Esophagus (tissue), 2 donors: Measurements from ENCODE around the gene NFE2L2. TPM values are rescaled to one million over a fixed set of nuclear protein-coding genes. Genes with fewer than 3 reads are reported as not detected.
"Not testable (repeated sequence)": the region's sequence is repeated elsewhere in the genome, so short reads cannot be mapped to it uniquely, and the experiment has no call there.

Experiments
- H3K27ac ChIP-seq, 2 donors: one replicate each; pipeline ENCODE4 v1.5.1; 2013; ENCODE audit warnings: low read depth in 2 of 2, mild to moderate bottlenecking in 2 of 2, inconsistent platforms in 1 of 2, low read length in 1 of 2, moderate library complexity in 1 of 2
- H3K27me3 ChIP-seq, 2 donors: one replicate each; pipeline ENCODE4 v1.6.1; 2013; ENCODE audit warnings: low read length in 2 of 2, control low read depth in 1 of 2, mild to moderate bottlenecking in 1 of 2; ENCODE audit not compliant: insufficient read depth in 2 of 2, control insufficient read depth in 1 of 2
- H3K36me3 ChIP-seq, 2 donors: one replicate each; pipeline ENCODE4 v1.6.1; 2013; ENCODE audit warnings: low read length in 1 of 2; ENCODE audit not compliant: control insufficient read depth in 2 of 2, insufficient read depth in 2 of 2
- H3K4me1 ChIP-seq, 2 donors: one replicate each; pipeline ENCODE4 v1.6.1; 2013; ENCODE audit warnings: low read length in 1 of 2; ENCODE audit not compliant: control insufficient read depth in 2 of 2, insufficient read depth in 2 of 2
- H3K4me3 ChIP-seq, 2 donors: one replicate each; pipeline ENCODE4 v1.5.1; 2013; ENCODE audit warnings: low read length in 2 of 2, mild to moderate bottlenecking in 2 of 2, low read depth in 1 of 2, moderate library complexity in 1 of 2
- H3K9me3 ChIP-seq, 2 donors: one replicate each; pipeline ENCODE4 v1.6.1; 2013; ENCODE audit warnings: mild to moderate bottlenecking in 2 of 2, low read depth in 1 of 2, low read length in 1 of 2, moderate library complexity in 1 of 2; ENCODE audit not compliant: control insufficient read depth in 2 of 2, insufficient read depth in 1 of 2
- WGBS, 2 donors: extraction: QIAGEN DNeasy Blood & Tissue Kit; methylation state at CpG; one replicate each; pipeline ENCODE4 v1.1.7; 2013; 5-methylcytosine and 5-hydroxymethylcytosine counted together
- polyA plus RNA-seq, 2 donors: library from polyadenylated mRNA; stranded (reverse); fragments of 200-250 nt; gene quantifications; one replicate each; pipeline ENCODE4 v1.2.3, GENCODE V29; 2013
- donor health status: healthy with polysubstance abuse.
- donor health status: Bipolar disorder and iron deficiency.

The NFE2L2 gene
- 100 to 1,000 TPM in 1 of 2 donors, 10 to 100 TPM in 1; 91.9 to 155 TPM for polyA plus RNA-seq

- 0 to 1% methylated on average over 52 to 66 of the region's 66 CpGs for WGBS, 2 donors
- Histone ChIP-seq H3K4me1 (no peaks in the 10 kb centered on the region), H3K9me3 (no peaks in the 10 kb centered on the region), H3K4me3 (peak within 1 kb of the TSS; percentile 81 to 98), H3K27ac (peak within 1 kb of the TSS; percentile 97 to 100), H3K27me3 (no peaks in the 10 kb centered on the region), H3K36me3 (no peaks in the 10 kb centered on the region)
Observed at GRCh38 chr2:177264693-177265587, at the start of gene NFE2L2. NFE2L2 (minus strand) TSS chr2:177264727; CDS start chr2:177264576, 151 bp downstream.

DNA sequence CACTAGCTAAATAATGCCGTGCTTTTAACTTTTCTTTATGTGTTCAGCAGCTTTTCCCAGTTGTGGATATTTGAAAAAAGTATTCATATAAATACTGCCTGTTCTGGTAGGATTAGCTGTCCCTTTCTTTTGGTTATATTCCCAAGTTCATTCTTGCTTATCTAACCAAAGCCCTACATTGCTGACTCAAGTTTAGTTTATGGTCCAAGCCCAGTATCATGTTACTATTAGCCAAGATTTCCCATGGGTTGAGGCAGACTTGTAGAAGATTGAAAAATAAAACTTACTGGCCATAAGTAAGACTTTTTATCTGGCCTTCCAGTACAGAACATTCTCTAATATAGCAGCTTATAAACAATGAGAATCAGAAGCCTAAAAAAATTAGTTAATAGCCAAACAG is 49.7 kb upstream of the NFE2L2 start:
- Histone ChIP-seq H3K27me3 (no peaks in the 10 kb centered on the region), H3K27ac (peak overlapping the region in 1 of 2 donors; percentile 92), H3K4me3 (peak overlapping the region in 1 of 2 donors; percentile 31), H3K4me1 (peaks cover 0 to 2% of the 10 kb centered on the region in 2 donors), H3K36me3 (no peaks in the 10 kb centered on the region), H3K9me3 (no peaks in the 10 kb centered on the region)
- 27 to 50% methylated on average over 1 of the region's 1 CpG for WGBS, 2 donors

GRCh38 chr2:177313162-177313781 is 48.7 kb upstream of the NFE2L2 start:
- Histone ChIP-seq H3K4me1 (peaks cover 0 to 2% of the 10 kb centered on the region in 2 donors), H3K4me3 (peak overlapping the region in 1 of 2 donors; percentile 31), H3K27ac (peak overlapping the region; percentile 87 to 92), H3K27me3 (no peaks in the 10 kb centered on the region), H3K9me3 (no peaks in the 10 kb centered on the region), H3K36me3 (no peaks in the 10 kb centered on the region)
- WGBS, 2 donors = 69 to 84% methylated on average over 2 of the region's 2 CpGs

DNA sequence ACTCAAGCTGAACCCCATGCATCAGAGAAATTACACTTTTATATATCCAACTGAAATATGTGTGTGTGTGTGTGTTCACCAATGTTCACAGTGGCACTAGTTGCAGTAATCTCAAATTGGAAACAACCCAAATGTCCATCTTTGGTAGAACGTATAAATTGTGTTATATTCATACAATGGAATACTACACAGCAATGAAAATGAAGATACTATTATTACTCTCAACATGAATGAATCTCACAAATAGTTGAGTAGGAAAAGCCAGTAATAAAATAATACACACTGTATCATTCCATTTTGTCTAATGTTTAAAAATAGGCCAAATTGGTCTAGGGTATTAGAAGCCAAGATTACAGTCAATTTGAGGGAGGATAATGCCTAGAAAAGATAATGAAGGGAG is 48.0 kb upstream of the NFE2L2 start:
- Histone ChIP-seq H3K4me1 (peaks cover 0 to 2% of the 10 kb centered on the region in 2 donors), H3K9me3 (no peaks in the 10 kb centered on the region), H3K36me3 (no peaks in the 10 kb centered on the region), H3K27me3 (no peaks in the 10 kb centered on the region), H3K4me3 (no peak overlapping the region), H3K27ac (no peak overlapping the region)
- WGBS, 2 donors = 81 to 89% methylated on average over 1 of the region's 1 CpG

DNA sequence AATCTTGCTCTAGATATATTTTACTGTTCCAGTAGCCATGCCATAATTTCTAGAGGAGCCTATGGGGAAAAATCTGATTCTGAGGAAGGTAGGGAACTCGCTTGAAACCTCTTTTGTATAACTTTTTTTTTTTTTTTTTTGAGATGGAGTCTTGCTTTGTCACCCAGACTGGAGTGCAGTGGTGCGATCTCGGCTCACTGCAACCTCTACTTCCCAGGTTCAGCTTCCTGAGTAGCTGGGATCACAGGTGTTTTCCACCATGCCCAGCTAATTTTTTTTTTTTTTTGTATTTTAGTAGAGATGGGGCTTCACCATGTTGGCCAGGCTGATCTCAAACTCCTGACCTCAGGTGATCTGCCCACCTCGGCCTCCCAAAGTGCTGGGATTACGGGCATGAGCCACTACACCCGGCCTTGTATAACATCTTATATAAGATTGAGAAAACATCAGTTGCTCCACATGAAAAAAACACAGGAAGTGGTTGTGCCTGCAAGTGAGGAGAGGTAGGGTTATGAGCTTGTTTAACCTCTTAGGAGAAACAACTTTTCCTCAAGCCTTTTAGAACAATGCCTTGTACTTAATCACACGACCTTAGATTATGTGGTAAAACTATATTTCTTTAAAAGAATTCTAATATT is 45.3 kb upstream of the NFE2L2 start:
- H3K4me1 ChIP-seq, H3K9me3 ChIP-seq, H3K36me3 ChIP-seq, H3K27me3 ChIP-seq, H3K4me3 ChIP-seq, H3K27ac ChIP-seq: not testable (repeated sequence)
- WGBS, 2 donors = 74 to 78% methylated on average over 7 of the region's 7 CpGs

DNA sequence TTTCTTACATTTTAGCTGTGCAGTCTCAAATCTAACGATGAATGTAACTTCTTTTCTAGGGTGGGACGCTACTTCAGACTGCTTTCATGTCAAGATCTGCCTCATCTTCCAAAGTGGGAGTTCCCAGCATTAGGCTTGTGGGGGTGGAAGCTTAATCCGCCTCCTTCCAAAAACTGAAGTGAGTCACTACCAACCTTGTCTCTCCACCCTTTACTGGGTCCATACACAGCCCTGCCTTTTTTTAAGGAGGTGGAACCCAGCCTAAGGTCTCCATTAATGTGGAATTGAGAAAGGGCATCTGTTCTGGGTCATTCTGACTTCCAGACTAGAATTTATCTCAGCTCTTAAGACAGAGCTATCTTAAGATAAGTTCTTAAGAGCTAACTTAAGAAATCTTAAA is 42.0 kb upstream of the NFE2L2 start:
- H3K27ac ChIP-seq = peak overlapping the region in 1 of 2 donors; percentile 49
- H3K36me3 ChIP-seq = peaks cover 0 to 2% of the 10 kb centered on the region in 2 donors
- H3K4me1 ChIP-seq = no peaks in the 10 kb centered on the region
- no peak overlapping the region for H3K4me3 ChIP-seq
- H3K27me3 ChIP-seq = no peaks in the 10 kb centered on the region
- 45 to 63% methylated on average over 3 of the region's 3 CpGs for WGBS, 2 donors
- no peaks in the 10 kb centered on the region for H3K9me3 ChIP-seq

- Histone ChIP-seq H3K36me3 (peaks cover 0 to 2% of the 10 kb centered on the region in 2 donors), H3K27me3 (no peaks in the 10 kb centered on the region), H3K27ac (no peak overlapping the region), H3K4me3 (no peak overlapping the region), H3K4me1 (no peaks in the 10 kb centered on the region), H3K9me3 (no peaks in the 10 kb centered on the region)
Observed at GRCh38 chr2:177303939-177304338, 39.4 kb upstream of the NFE2L2 start.

DNA sequence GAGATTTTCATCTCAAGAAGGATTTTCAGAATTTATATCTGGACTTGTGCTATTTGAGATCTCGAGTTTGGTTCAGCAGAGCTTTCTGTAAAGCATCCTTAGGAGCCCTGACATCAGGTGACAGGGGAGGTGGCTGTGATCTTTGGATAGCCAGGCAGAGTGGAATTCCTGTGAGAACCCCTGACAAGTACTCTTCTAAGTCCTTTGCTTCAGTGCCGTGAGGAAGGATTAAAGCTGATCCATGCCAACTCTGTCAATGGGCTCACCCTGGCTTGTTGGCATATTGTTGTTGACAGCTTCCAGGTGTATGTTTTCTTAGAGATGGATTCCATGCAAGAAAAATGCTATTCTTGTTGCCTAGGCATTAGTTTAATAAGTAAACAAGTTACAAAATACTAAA is 38.0 kb upstream of the NFE2L2 start:
- Histone ChIP-seq H3K9me3 (no peaks in the 10 kb centered on the region), H3K4me1 (no peaks in the 10 kb centered on the region), H3K27me3 (no peaks in the 10 kb centered on the region), H3K27ac (peak overlapping the region in 1 of 2 donors; percentile 22), H3K4me3 (no peak overlapping the region), H3K36me3 (peaks cover 0 to 2% of the 10 kb centered on the region in 2 donors)
- WGBS, 2 donors = 51 to 61% methylated on average over 2 of the region's 2 CpGs

DNA sequence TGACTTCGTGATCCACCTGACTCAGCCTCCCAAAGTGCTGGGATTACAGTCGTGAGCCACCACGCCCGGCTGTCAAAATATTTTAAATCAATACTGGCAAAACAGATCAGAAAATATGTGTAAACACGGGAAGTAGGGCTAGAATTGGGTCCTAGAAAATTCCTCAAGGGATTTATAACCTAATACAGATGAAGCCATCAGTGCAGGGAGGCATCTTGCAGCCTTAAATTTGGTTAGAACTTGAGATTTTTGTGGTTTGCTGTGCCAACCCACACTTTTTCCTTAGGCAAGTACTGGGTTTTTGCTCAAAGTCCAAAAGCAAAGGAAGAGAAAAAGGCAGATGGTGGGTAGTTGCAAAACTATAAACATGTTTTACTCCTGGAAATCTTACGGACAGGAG is 33.7 kb upstream of the NFE2L2 start:
- WGBS, 2 donors = 54 to 56% methylated on average over 6 of the region's 6 CpGs
- Histone ChIP-seq H3K4me1 (no peaks in the 10 kb centered on the region), H3K9me3 (no peaks in the 10 kb centered on the region), H3K36me3 (no peaks in the 10 kb centered on the region), H3K27ac (no peak overlapping the region), H3K27me3 (no peaks in the 10 kb centered on the region), H3K4me3 (no peak overlapping the region)
